Right renal pelvis (tissue), 4 donors: ENCODE measurements around the gene MS4A14. TPM values are rescaled to one million over a fixed set of nuclear protein-coding genes. Genes with fewer than 3 reads are reported as not detected.
"Not testable (repeated sequence)": the region's sequence is repeated elsewhere in the genome, so short reads cannot be mapped to it uniquely, and the experiment has no call there.

ENCODE experiments used
- DNase-seq, 4 donors: peaks; one replicate each; pipeline ENCODE4 v3.0.0-alpha.2; 2013; ENCODE audit warnings: low read depth in 4 of 4, low spot score in 3 of 4, missing footprints in 1 of 4
- polyA plus RNA-seq, 4 donors: library from polyadenylated mRNA; unstranded; fragments of 120-200 nt; gene quantifications; one replicate each; pipeline ENCODE4 v1.2.1, GENCODE V29; 2013; ENCODE audit not compliant: insufficient read length in 4 of 4

Gene MS4A14
- polyA plus RNA-seq, 4 donors, result 0.13 to 0.23 (median 0.17) TPM

DNA sequence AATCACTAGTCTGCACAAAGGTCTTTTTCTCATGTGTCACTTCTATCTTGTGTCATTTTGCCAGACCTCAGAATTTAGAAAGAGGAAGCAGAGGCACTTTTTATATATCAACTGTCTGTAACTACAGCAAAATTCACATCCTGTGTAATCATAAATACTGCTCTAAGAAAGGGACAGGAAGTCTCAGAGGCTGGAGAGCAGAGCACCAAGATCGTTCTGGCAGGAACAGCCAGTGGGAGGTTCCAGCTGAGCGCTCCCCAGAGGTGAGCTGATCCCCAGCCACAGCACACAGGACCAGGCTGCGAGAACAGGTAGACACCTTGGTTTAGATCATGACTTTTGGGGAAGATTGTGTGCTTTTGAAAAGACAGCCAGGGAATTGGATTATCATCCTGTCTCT is 17.9 kb upstream of the MS4A14 start, which contains the start of gene MS4A7:
MS4A7 (plus strand) TSS at position 179 of the 400 bp plus-strand sequence. CDS start 4,610 bp downstream, outside the sequence.
- DNase-seq, result no peak

DNA sequence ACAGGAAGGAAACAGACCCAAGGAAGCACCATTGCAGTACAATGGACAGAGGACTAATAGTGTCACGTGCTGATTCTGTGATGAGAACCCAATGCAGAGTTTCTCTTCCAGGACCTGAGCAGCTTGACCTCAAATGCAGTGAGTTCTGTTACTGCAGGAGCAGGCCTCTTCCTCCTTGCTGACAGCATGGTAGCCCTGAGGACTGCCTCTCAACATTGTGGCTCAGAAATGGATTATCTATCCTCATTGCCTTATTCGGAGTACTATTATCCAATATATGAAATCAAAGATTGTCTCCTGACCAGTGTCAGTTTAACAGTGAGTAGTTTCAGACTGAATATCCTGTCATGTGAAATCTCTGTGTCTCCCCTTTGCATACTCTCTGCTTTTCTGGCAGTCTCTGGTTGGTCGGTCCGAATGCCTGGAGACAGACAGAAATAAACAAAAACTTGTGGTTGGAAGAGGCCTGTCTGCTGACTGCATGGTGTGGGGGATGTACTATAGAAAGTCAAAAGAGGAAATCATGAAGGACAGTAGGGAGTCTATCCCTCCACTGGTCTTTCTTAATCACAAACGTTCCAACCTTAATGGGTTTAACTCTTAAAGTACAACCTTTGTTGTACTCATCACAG is 6.9 kb upstream of the MS4A14 start:
- DNase-seq, result no peak

DNA sequence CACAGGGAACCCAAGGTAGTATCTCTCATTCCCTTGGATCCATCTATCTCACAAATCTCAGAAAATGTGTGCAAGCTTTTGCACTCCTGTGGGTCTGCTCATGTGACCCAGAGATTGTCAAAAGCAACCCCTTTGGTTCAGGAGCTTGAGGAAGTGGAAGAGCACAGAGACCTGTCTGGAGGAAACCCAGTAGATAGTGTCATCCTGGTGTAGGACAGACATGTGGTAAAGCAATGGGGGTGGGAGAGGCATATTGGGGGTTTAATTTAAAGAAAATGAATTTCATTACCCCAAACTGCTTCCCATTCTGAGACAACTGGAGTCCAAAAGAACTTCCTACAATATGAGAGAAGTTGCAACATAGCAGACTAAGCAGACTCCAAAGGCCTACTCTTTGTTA is 5.8 kb upstream of the MS4A14 start:
- DNase-seq, result no peak

DNA sequence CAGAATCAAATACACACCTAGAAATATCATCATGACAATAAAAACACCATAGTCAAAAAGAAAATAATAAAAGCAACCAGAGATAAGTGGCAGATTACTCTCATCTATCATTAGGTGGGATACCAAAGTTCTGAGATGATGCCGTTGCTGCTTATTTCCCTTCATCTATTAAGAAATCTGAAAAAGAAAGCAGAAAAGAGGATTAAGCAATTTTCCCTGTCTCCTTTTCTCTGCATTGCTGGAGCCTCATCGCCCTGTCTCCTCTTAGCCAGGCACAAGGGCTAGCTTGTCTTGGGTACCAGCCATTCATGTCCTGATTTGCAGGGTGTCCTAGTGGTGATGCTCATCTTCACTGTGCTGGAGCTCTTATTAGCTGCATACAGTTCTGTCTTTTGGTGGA is 3.9 kb upstream of the MS4A14 start:
- no peak for DNase-seq

DNA sequence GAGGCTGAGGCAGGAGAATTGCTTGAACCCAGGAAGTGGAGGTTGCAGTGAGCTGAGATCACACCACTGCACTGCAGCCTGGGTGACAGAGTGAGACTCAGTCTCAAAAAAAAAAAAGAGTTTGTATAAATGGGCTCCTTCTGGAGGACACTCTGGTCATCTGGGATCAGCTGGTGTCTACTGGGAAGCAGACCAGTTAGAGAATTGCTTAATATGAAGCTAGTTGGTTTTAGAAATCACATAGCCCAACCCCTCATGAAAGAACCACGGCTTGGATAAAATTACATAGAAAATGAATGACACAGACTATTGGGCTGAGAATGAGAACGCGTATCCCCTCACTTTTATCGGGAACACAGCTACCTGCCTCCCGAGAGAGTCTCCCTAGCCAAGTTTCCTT is 3.2 kb upstream of the MS4A14 start:
- DNase-seq, result no peak

DNA sequence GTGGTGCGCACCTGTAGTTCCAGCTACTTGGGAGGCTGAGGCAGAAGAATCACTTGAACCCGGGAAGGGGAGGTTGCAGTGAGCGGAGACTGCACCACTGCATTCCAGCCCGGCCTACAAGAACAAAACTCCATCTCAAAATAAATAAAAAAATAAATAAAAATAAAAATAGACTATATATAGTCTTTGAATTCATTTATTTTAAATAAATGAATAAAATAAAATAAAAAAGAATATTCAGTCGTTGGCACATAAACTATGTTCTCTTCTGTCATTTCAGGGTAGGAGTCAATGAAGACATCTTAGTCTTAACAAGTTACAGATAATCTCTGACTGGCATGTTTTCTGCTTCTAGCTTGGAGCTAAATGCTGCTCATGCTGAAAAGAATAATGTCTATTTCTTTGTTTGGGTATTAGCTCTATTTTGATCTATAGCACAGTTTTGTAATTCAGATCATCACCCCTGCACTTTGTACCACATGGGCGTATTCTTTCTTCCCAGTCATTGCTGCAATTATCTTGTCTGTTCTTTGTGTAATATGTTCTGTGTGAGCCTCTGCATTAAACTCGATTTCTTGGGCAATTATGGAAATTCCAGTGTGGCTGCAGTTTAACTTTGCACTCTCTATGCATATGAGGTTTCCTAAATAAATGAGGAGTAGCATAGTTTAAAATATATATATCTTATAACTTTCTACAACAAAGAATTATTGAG is 1.4 kb upstream of the MS4A14 start:
- DNase-seq, result no peak

DNA sequence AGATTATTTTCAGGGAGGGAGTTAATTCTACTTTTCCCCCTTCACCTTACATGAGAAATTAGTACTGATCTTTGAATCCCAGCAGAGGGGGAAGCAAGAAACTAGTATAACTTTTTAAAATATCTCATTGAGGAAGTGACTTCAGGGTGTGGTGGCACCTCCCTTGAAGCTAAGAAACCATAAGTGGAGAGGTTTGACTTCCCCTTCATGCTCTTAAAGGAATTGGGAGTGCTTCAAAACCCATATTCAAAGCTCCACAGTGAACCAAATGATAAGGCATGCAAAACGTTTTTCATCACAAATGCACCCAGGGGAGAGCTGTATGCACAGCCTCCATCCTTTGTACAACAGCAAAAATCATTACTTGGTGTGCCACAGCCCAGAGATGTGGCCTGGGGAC is 540 bp downstream of the MS4A14 start:
- DNase-seq, result no peak

DNA sequence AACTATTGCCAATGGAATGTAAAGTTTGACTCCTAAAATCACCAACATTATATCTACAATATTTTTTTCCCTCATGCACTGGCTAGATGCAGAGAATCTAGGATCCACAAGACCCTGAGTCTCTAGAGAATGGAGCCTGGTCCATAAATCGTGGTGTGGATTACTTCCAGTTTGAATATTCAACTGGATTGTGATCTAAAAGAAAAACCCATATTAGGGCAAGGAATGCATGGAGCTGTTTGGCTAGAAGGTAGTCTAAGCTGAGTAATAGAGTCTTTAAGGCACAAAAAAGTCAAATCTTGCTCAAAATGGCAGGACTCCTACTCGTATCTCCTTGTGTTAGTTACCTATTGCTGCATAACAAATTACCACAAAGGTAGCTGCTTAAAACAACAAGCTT is 23.8 kb downstream of the MS4A14 start:
- DNase-seq, result no peak

DNA sequence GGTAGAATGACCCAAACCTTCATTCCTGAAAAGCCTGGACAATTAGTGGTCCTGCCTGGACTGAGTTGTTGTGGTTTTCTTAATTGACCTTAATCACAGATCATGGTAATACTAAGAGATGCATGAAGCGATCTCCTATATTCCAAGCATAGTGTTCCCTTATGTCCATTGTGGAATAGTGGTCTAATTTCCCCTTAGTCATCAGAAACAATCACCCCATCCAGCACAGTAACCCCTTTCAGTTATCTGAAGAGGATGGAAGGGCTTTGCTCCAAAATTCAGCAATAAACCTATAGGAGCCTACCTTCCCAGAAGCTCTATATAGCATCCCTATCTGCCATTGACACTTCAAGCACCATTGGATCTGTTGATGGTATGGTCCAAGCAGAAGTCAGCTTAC is 26.4 kb downstream of the MS4A14 start:
- no peak for DNase-seq

DNA sequence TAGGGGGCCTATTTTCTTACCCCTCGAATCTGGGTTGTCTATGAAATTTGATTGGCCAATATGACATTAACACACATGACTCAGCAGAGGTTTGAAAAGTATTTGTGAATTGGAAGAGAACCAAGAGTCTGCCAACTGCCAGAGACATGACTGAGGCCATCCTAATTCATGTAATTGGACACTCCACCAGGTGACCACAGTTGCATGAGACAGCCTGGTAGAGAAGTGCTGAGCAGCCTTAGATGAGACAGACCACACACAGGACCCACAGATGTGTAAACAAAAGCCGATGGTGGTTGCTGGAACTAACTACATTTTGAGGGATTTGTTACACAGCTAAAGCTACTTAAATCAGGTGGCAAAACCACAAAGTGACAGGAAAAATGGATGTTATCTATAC is 32.3 kb downstream of the MS4A14 start:
- no peak for DNase-seq

DNA sequence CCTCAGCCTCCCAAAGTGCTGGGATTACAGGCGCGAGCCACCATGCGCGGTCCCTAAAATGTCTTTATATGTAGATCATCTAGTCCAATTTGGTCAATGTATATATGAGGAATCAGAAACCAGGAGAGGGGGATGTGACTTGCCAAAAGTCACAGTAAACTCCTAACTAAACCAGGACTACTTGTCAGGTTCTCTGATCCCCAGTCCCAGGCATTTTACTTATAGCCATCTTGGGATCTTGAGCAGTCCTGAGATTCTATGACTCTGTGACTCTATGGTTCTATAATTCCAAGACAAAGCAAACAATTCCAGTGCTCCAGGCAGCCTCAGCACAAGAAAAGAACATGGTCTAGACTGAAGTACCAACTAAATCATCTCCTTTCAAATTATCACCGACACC is 33.0 kb downstream of the MS4A14 start, which contains the start of gene MS4A5:
MS4A5 (plus strand) TSS at position 301 of the 400 bp plus-strand sequence. CDS start 103 bp downstream, outside the sequence.
- DNase-seq, result no peak

DNA sequence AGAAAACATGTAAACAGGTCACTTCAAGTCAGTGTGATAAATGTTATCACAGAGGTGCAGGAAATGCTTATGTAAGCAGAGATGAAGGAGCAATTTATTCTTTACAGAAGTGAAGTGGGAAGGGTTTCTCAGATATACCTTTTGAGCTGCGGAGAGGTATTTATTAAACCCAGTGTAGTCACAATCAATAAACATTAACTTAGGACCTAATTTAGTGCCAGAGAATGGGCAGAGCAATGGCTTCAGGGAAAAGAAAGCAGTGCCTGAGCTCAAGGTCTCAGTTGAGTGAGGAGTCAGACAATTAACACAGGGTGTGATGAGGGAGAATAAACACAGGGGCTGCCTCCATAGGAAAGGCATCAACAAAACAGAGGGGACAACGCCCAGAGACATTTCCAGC is 35.0 kb downstream of the MS4A14 start:
- DNase-seq, result peak in 1 of 4 donors; percentile 3

DNA sequence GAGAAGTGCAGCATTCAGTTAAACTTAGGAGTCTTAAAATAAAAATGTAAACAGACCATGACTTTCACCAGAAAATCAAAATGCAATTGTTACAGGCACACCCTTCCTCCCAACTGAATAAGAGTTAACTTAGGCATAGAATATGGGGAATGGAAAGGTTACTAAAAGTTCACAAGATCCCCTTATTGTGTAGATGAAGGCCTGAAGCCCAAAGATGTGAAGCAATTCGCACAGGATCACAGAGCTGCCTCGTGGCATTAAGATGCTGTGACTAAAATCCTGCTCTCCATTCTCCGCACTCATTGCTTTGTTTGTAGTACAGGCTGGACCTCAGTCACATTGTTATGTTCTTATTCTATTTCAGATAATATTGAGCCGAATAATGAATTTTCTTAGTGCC is 37.1 kb downstream of the MS4A14 start:
- no peak for DNase-seq

DNA sequence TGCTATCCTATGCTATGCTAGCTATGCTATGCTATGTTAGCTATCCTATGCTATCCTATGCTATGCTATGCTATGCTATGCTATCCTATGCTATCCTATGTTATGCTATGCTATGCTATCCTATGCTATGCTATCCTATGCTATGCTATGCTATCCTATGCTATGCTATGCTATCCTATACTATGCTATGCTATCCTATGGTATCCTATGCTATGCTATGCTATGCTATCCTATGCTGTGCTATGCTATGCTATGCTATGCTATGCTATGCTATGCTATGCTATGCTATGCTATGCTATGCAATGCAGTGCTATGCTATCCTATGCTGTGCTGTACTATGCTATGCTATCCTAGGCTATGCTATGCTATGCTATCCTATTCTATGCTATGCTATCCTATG is 50.8 kb downstream of the MS4A14 start:
- no peak for DNase-seq

DNA sequence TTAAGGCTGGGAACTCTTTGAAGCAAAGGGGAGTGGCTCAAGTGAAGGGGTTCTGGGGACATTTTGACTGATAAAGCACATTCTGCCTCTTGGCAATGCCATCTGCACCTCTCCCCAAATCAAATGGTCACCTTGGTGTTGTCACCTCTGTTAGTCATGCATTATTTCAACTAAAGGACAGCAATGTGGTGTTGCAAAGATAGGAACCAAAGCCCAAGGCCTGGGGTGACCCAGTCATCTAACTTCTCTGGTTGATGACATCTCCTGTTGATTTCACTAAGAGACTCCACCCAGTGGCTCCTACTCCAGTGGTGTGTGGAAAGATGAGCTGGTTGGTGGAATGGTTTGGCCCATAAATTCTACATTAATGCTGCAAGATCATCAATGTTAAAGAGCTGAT is 51.6 kb downstream of the MS4A14 start:
- no peak for DNase-seq

DNA sequence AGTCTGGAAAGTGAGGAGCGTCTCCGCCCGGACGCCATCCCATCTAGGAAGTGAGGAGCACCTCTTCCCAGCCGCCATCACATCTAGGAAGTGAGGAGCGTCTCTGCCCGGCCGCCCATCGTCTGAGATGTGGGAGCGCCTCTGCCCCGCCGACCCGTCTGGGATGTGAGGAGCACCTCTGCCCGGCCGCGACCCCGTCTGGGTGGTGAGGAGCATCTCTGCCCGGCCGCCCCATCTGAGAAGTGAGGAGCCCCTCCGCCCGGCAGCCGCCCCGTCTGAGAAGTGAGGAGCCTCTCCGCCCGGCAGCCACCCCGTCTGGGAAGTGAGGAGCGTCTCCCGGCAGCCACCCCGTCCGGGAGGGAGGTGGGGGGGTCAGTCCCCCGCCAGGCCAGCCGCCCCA is 54.9 kb downstream of the MS4A14 start:
- not testable (repeated sequence) for DNase-seq

DNA sequence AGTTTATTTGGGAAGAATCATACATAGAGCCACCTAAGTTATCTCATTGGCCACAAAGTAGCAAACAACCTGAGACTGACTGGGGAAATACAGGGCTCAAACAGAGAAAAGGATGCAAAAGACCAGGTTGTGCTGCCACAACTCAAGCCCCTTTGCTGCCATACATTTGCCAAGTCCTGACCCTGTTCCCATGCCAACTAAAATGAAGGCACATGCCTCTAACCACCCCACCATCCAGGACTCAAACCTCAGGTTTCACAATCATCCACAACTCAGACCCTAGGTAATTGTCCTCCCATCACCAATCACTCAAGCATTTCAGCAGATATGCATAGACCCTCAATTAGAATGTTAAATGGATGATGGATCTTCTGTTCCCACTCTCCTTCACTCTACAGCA is 58.0 kb downstream of the MS4A14 start:
- no peak for DNase-seq

DNA sequence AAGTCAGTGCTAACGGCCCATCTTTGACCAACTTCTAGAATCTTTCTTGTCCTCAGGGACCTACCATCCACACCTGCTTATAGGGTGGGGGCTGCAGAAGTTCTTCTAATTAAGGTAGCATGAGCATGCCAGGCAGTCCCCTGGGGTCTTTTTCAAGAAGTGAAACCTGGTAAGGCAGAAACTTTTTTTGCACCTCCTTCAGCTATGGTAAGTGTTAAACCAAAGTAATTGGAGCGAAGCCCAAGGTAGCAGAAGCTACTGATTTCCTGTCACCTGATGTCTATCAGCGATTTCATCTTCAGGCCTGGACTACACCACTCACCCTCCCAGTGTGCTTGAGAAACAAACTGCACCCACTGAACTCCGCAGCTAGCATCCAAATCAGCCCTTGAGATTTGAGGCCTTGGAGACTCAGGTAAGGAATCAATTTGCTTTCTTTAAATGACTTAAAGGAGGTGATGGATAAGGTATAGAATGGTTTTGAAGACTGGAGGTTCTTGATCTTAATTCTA is 59.3 kb downstream of the MS4A14 start, which contains the start of gene MS4A1:
MS4A1 (plus strand) TSS at position 317 of the 512 bp plus-strand sequence. CDS start 6,528 bp downstream, outside the sequence.
- DNase-seq, result no peak

DNA sequence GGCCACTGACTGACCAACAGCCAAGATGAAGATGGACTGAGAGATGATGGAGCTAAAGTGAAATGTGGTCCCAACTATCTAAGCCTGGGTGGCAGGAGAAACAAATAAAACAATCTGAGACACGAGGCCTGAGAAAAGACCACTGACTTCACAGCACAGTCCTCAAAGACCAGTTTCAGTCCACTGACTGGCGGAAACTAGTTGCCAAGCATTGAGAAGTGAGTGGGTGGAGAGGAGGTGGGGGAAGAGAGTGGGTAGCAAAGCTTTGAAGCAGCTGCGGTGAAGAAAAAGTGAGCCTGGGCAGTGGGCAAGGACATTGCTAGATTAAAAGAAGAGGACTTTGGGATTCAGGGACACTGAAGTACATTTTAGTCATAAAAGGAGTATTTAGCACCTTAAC is 61.3 kb downstream of the MS4A14 start:
- DNase-seq, result no peak

DNA sequence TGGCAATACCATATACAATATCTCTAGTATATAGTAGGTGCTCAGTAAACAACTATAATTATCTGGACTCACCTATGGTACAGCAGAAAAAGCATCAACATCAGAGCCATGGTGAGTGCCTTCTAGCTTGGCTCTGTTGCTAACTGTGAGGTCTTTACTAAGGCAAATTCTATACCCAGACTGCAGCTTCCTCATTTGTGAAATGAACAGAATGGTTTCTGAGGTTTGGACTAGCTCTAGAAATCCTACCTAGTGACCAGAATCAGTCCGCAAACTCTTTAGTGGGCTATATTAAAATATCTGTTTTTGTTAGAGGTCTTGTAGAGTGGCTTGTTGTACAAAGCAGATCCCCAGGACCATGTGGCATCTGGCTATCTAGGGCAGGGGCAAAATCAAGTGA is 63.1 kb downstream of the MS4A14 start:
- DNase-seq, result no peak
